NOMO-1 treated with DMSO at 0.1 percent for 48 hours (cell line): Measurements from ENCODE around the gene CDCA4.

Experiments
- DNase-seq: peaks from one replicate; lab custom pipeline; 2025; ENCODE audit not compliant: unreplicated experiment; lab: John Stamatoyannopoulos, UW

CDCA4 gene

GRCh38 chr14:104964546-104964945 lies 56.3 kb downstream of the CDCA4 start:
- no peak for DNase-seq
